Bronchial epithelial cell (primary cell): ENCODE results near the gene TAP2. TPM values are rescaled to one million over a fixed set of nuclear protein-coding genes. Genes with fewer than 3 reads are reported as not detected.

Experiments used
- DNase-seq: peaks from one replicate; pipeline ENCODE4 v3.0.0-alpha.2; 2010; ENCODE audit warnings: low read depth
- FAIRE-seq: peaks from 2 replicates; lab custom pipeline; 2011; peaks lifted over from hg19 to GRCh38; lab: Jason Lieb, UNC
- H3K27me3 ChIP-seq: 2 replicates; pipeline ENCODE4 v1.5.1; 2011; ENCODE audit warnings: low read length; ENCODE audit not compliant: control insufficient read depth, insufficient read depth
- H3K36me3 ChIP-seq: 2 replicates; pipeline ENCODE4 v1.5.1; 2011; ENCODE audit warnings: low read length; ENCODE audit not compliant: control insufficient read depth, insufficient read depth
- H3K4me3 ChIP-seq: 2 replicates; pipeline ENCODE4 v1.5.1; 2011; ENCODE audit warnings: mild to moderate bottlenecking, low read depth, low read length, control low read depth
- CTCF ChIP-seq: IDR thresholded peaks from 2 replicates; pipeline ENCODE4 v1.5.1; 2011; ENCODE audit warnings: mild to moderate bottlenecking, moderate library complexity, low read length, control low read depth, inconsistent platforms; ENCODE audit not compliant: insufficient read depth, severe bottlenecking
- total RNA-seq: library from RNA; depleted of rRNA; stranded (reverse); fragments of >200 nt; gene quantifications from 2 replicates; pipeline ENCODE4 v1.2.1, GENCODE V29; 2014

TAP2 gene
- total RNA-seq, 1 donor from 2014 or later = 25.0 TPM

- TF ChIP-seq CTCF = no peak
- FAIRE-seq = no peak
- H3K36me3 ChIP-seq = peaks cover 21% of the 10 kb centered on the region
- DNase-seq = no peak
- no peaks in the 10 kb centered on the region for H3K27me3 ChIP-seq
- H3K4me3 ChIP-seq = no peak overlapping the region
Observed at GRCh38 chr6:32847004-32847403, 8.5 kb upstream of the TAP2 start.

- Histone ChIP-seq H3K4me3 (no peak overlapping the region), H3K27me3 (no peaks in the 10 kb centered on the region), H3K36me3 (peaks cover 15% of the 10 kb centered on the region)
- DNase-seq (no peak), FAIRE-seq (no peak)
- no peak for TF ChIP-seq CTCF
Observed at GRCh38 chr6:32845384-32845884, 6.9 kb upstream of the TAP2 start.

- no peak overlapping the region for H3K4me3 ChIP-seq
- DNase-seq (no peak), FAIRE-seq (no peak)
- H3K27me3 ChIP-seq = no peaks in the 10 kb centered on the region
- TF ChIP-seq CTCF = no peak
- peaks cover 12% of the 10 kb centered on the region for H3K36me3 ChIP-seq
Observed at GRCh38 chr6:32844839-32845383, 6.4 kb upstream of the TAP2 start.

- H3K4me3 ChIP-seq = peak within 1 kb of the TSS; percentile 67
- peak; percentile 5 for TF ChIP-seq CTCF
- DNase-seq (peak; percentile 98), FAIRE-seq (peak; percentile 36)
- H3K27me3 ChIP-seq = no peaks in the 10 kb centered on the region
- peaks cover 12% of the 10 kb centered on the region for H3K36me3 ChIP-seq
Observed at GRCh38 chr6:32843979-32844838, 5.7 kb upstream of the TAP2 start, which contains the start of gene PSMB8. Gene PSMB8, minus strand, starts transcription at chr6:32844047. Its CDS starts 51 bp downstream, at chr6:32843996.

GRCh38 chr6:32843331-32843978 lies 4.9 kb upstream of the TAP2 start:
- no peaks in the 10 kb centered on the region for H3K27me3 ChIP-seq
- no peak for FAIRE-seq
- DNase-seq = no peak
- H3K4me3 ChIP-seq = peak overlapping the region; percentile 67
- H3K36me3 ChIP-seq = peaks cover 10% of the 10 kb centered on the region
- no peak for TF ChIP-seq CTCF
